HepG2 (cell line): ENCODE results near the gene EPB41L2. TPM values are rescaled to one million over a fixed set of nuclear protein-coding genes. Genes with fewer than 3 reads are reported as not detected.

Experiments used
- EHMT2 ChIP-seq: fragments of 200-600 bp; sonication (generic); IDR thresholded peaks from 2 replicates; pipeline ENCODE4 v1.7.0; 2017; ENCODE audit warnings: antibody characterized with exemption, low read depth, low read length, borderline replicate concordance
- ISX ChIP-seq: sonication (generic); formaldehyde crosslinking; conservative IDR thresholded peaks from 2 replicates; pipeline ENCODE4 v1.5.0; 2020; ENCODE audit warnings: missing genetic modification reagents
- PCBP2 ChIP-seq: fragments of 200-400 bp; formaldehyde crosslinking; optimal IDR thresholded peaks from 2 replicates; pipeline ENCODE3; 2018; ENCODE audit warnings: low read length, low read depth; ENCODE audit not compliant: poor library complexity, severe bottlenecking
- PHF5A ChIP-seq: IDR thresholded peaks from one replicate; pipeline ENCODE4 v1.6.1; 2018; ENCODE audit warnings: low read depth, missing genetic modification reagents; ENCODE audit not compliant: unreplicated experiment
- RBM22 ChIP-seq: fragments of 200-400 bp; formaldehyde crosslinking; optimal IDR thresholded peaks from 2 replicates; pipeline ENCODE3; 2017; ENCODE audit warnings: mild to moderate bottlenecking, low read length, moderate library complexity
- SIN3B ChIP-seq: fragments of 150-350 bp; IDR thresholded peaks from 2 replicates; pipeline ENCODE4 v1.6.1; 2014; ENCODE audit warnings: low read length
- TBX3 ChIP-seq: fragments of 450-650 bp; IDR thresholded peaks from 2 replicates; pipeline ENCODE4 v1.6.1; 2017; ENCODE audit warnings: antibody characterized with exemption, mild to moderate bottlenecking, inconsistent platforms, borderline replicate concordance
- TCF7 ChIP-seq: sonication (generic); IDR thresholded peaks from 2 replicates; pipeline ENCODE4 v1.6.1; 2016; ENCODE audit warnings: antibody characterized with exemption, low read depth
- XRCC5 ChIP-seq: fragments of 200-400 bp; formaldehyde crosslinking; optimal IDR thresholded peaks from 2 replicates; pipeline ENCODE3; 2017; ENCODE audit warnings: mild to moderate bottlenecking, low read length
- ZMAT5 ChIP-seq: sonication (generic); formaldehyde crosslinking; IDR thresholded peaks from 2 replicates; pipeline ENCODE4 v1.5.0; 2020; ENCODE audit warnings: mild to moderate bottlenecking, low read depth, missing genetic modification reagents, borderline replicate concordance
- ZNF605 ChIP-seq: sonication (generic); formaldehyde crosslinking; IDR thresholded peaks from 2 replicates; pipeline ENCODE4 v1.8.0; 2022; ENCODE audit warnings: mild to moderate bottlenecking, missing genetic modification reagents
- ZNF629 ChIP-seq: sonication (generic); formaldehyde crosslinking; conservative IDR thresholded peaks from 2 replicates; pipeline ENCODE4 v1.5.0; 2020; ENCODE audit warnings: missing genetic modification reagents
- ZNF670 ChIP-seq: sonication (generic); formaldehyde crosslinking; IDR thresholded peaks from 2 replicates; pipeline ENCODE4 v1.8.0; 2022; ENCODE audit warnings: mild to moderate bottlenecking, missing genetic modification reagents, borderline replicate concordance
- ZNF782 ChIP-seq: sonication (generic); formaldehyde crosslinking; IDR thresholded peaks from 2 replicates; pipeline ENCODE4 v1.4.0; 2020; ENCODE audit warnings: missing genetic modification reagents, mild to moderate bottlenecking, borderline replicate concordance
- ZSCAN25 ChIP-seq: sonication (generic); formaldehyde crosslinking; IDR thresholded peaks from 2 replicates; pipeline ENCODE4 v1.8.0; 2022; ENCODE audit warnings: mild to moderate bottlenecking, missing genetic modification reagents
- ZSCAN31 ChIP-seq: sonication (generic); formaldehyde crosslinking; IDR thresholded peaks from 2 replicates; pipeline ENCODE4 v1.5.0; 2020; ENCODE audit warnings: low read depth, mild to moderate bottlenecking, missing genetic modification reagents
- polyA plus RNA-seq, 8 experiments: library from polyadenylated mRNA; depleted of rRNA in 3 of 8; stranded (reverse) in 7 of 8; unstranded in 1 of 8; fragments of >200 nt; fragmentation: Illumina TruSeq in 4 of 8; extraction: Trizol in 4 of 8; gene quantifications; 2 replicates each; pipeline versions ENCODE4 v1.2.1 to v1.2.3, GENCODE V29; 2011 to 2016; ENCODE audit warnings: low read depth in 4 of 8, missing spikeins in 1 of 8, mixed read lengths in 1 of 8; ENCODE audit not compliant: insufficient read depth in 1 of 8
- total RNA-seq, 5 experiments: library from RNA; depleted of rRNA; stranded (reverse); fragments of >200 nt; fragmentation: Illumina TruSeq; extraction: Trizol; gene quantifications; 2 replicates each; pipeline ENCODE4 v1.2.3, GENCODE V29; 2016; ENCODE audit warnings: low read depth in 1 of 5
- TF ChIP-seq, protein P1 (sequence below): sonication (generic); formaldehyde crosslinking; IDR thresholded peaks from 2 replicates; pipeline ENCODE4 v1.4.0; 2020; ENCODE audit warnings: missing genetic modification reagents
- TF ChIP-seq, protein P2 (sequence below): sonication (generic); formaldehyde crosslinking; IDR thresholded peaks from 2 replicates; pipeline ENCODE4 v1.9.0; 2021; ENCODE audit warnings: missing genetic modification reagents, borderline replicate concordance
- TF ChIP-seq, protein P3 (sequence below): sonication (generic); formaldehyde crosslinking; IDR thresholded peaks from 2 replicates; pipeline ENCODE4 v1.5.0; 2020; ENCODE audit warnings: mild to moderate bottlenecking, missing genetic modification reagents, moderate library complexity
- TF ChIP-seq, protein P4 (sequence below), 2 experiments: sonication (generic) in 1 of 2; formaldehyde crosslinking in 1 of 2; IDR thresholded peaks; 2 replicates each; pipeline versions ENCODE4 v1.4.0 to v1.6.1; 2018 to 2020; ENCODE audit warnings: missing genetic modification reagents in 2 of 2, borderline replicate concordance in 1 of 2, low read depth in 1 of 2, mild to moderate bottlenecking in 1 of 2, missing biosample characterization in 1 of 2

EPB41L2 gene
- total and polyA plus RNA-seq, 2 of the 13 experiments (the other 11 are each of a cell fraction or from before 2014, with no cell fraction given): 41.7 to 56.4 TPM

GRCh38 chr6:131038597-131039344 lies 24.3 kb downstream of the EPB41L2 start (continued):
- TF ChIP-seq, protein P1, sequence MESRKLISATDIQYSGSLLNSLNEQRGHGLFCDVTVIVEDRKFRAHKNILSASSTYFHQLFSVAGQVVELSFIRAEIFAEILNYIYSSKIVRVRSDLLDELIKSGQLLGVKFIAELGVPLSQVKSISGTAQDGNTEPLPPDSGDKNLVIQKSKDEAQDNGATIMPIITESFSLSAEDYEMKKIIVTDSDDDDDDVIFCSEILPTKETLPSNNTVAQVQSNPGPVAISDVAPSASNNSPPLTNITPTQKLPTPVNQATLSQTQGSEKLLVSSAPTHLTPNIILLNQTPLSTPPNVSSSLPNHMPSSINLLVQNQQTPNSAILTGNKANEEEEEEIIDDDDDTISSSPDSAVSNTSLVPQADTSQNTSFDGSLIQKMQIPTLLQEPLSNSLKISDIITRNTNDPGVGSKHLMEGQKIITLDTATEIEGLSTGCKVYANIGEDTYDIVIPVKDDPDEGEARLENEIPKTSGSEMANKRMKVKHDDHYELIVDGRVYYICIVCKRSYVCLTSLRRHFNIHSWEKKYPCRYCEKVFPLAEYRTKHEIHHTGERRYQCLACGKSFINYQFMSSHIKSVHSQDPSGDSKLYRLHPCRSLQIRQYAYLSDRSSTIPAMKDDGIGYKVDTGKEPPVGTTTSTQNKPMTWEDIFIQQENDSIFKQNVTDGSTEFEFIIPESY (CRISPR knock-in tag): no peak
- TF ChIP-seq ZSCAN25 (no peak), EHMT2 (no peak; the same call in 1 of the 2 replicates), XRCC5 (no peak), ZNF629 (CRISPR knock-in tag) (peak; percentile 58; the same call in 1 of the 2 replicates), ISX (no peak), TCF7 (peak; percentile 85), RBM22 (no peak), ZNF605 (no peak), TBX3 (peak; percentile 65), PHF5A (CRISPR knock-in tag) (peak; percentile 83), ZNF670 (CRISPR knock-in tag) (no peak; the same call in 1 of the 2 replicates), ZSCAN31 (CRISPR knock-in tag) (peak; percentile 74; the same call in 1 of the 2 replicates), ZMAT5 (CRISPR knock-in tag) (no peak), PCBP2 (no peak), SIN3B (no peak), ZNF782 (no peak)
- TF ChIP-seq, protein P2, sequence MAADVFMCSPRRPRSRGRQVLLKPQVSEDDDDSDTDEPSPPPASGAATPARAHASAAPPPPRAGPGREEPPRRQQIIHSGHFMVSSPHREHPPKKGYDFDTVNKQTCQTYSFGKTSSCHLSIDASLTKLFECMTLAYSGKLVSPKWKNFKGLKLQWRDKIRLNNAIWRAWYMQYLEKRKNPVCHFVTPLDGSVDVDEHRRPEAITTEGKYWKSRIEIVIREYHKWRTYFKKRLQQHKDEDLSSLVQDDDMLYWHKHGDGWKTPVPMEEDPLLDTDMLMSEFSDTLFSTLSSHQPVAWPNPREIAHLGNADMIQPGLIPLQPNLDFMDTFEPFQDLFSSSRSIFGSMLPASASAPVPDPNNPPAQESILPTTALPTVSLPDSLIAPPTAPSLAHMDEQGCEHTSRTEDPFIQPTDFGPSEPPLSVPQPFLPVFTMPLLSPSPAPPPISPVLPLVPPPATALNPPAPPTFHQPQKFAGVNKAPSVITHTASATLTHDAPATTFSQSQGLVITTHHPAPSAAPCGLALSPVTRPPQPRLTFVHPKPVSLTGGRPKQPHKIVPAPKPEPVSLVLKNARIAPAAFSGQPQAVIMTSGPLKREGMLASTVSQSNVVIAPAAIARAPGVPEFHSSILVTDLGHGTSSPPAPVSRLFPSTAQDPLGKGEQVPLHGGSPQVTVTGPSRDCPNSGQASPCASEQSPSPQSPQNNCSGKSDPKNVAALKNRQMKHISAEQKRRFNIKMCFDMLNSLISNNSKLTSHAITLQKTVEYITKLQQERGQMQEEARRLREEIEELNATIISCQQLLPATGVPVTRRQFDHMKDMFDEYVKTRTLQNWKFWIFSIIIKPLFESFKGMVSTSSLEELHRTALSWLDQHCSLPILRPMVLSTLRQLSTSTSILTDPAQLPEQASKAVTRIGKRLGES (CRISPR knock-in tag): no peak
- TF ChIP-seq, protein P3, sequence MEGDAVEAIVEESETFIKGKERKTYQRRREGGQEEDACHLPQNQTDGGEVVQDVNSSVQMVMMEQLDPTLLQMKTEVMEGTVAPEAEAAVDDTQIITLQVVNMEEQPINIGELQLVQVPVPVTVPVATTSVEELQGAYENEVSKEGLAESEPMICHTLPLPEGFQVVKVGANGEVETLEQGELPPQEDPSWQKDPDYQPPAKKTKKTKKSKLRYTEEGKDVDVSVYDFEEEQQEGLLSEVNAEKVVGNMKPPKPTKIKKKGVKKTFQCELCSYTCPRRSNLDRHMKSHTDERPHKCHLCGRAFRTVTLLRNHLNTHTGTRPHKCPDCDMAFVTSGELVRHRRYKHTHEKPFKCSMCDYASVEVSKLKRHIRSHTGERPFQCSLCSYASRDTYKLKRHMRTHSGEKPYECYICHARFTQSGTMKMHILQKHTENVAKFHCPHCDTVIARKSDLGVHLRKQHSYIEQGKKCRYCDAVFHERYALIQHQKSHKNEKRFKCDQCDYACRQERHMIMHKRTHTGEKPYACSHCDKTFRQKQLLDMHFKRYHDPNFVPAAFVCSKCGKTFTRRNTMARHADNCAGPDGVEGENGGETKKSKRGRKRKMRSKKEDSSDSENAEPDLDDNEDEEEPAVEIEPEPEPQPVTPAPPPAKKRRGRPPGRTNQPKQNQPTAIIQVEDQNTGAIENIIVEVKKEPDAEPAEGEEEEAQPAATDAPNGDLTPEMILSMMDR (CRISPR knock-in tag): no peak
- TF ChIP-seq, protein P4, sequence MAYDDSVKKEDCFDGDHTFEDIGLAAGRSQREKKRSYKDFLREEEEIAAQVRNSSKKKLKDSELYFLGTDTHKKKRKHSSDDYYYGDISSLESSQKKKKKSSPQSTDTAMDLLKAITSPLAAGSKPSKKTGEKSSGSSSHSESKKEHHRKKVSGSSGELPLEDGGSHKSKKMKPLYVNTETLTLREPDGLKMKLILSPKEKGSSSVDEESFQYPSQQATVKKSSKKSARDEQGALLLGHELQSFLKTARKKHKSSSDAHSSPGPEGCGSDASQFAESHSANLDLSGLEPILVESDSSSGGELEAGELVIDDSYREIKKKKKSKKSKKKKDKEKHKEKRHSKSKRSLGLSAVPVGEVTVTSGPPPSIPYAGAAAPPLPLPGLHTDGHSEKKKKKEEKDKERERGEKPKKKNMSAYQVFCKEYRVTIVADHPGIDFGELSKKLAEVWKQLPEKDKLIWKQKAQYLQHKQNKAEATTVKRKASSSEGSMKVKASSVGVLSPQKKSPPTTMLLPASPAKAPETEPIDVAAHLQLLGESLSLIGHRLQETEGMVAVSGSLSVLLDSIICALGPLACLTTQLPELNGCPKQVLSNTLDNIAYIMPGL (CRISPR knock-in tag; IDR thresholded peaks at IDR 0.05; ENCODE audit: borderline replicate concordance in 1 of 2, low read depth in 1 of 2): peak; percentile 39 to 63; a peak in 1 of 4 replicates
